Measurements from ENCODE around the gene ADAMTSL3.
"Not testable (repeated sequence)": the region's sequence is repeated elsewhere in the genome, so short reads cannot be mapped to it uniquely, and the experiment has no call there.

The ADAMTSL3 gene

GRCh38 chr15:83757291-83757690 lies 103.4 kb downstream of the ADAMTSL3 start:
- DNase-seq = not testable (repeated sequence)

GRCh38 chr15:83762367-83762766 lies 108.4 kb downstream of the ADAMTSL3 start:
- no peak for DNase-seq

GRCh38 chr15:83764201-83764838 lies 110.4 kb downstream of the ADAMTSL3 start:
- no peak for DNase-seq

GRCh38 chr15:83766339-83766738 lies 112.4 kb downstream of the ADAMTSL3 start:
- no peak for DNase-seq

GRCh38 chr15:83767741-83768140 lies 113.8 kb downstream of the ADAMTSL3 start:
- DNase-seq = no peak

GRCh38 chr15:83769411-83769999 lies 115.6 kb downstream of the ADAMTSL3 start:
- no peak for DNase-seq

GRCh38 chr15:83775738-83776137 lies 121.8 kb downstream of the ADAMTSL3 start:
- no peak for DNase-seq

- no peak for DNase-seq
Observed at GRCh38 chr15:83776986-83777385, 123.1 kb downstream of the ADAMTSL3 start.

- no peak for DNase-seq
Observed at GRCh38 chr15:83783227-83783626, 129.3 kb downstream of the ADAMTSL3 start.

GRCh38 chr15:83784975-83785374 lies 131.1 kb downstream of the ADAMTSL3 start:
- no peak for DNase-seq

GRCh38 chr15:83786336-83786735 lies 132.4 kb downstream of the ADAMTSL3 start:
- no peak for DNase-seq

GRCh38 chr15:83793069-83793468 lies 139.1 kb downstream of the ADAMTSL3 start:
- DNase-seq = no peak

GRCh38 chr15:83794209-83794608 lies 140.3 kb downstream of the ADAMTSL3 start:
- no peak for DNase-seq

GRCh38 chr15:83809345-83809744 lies 155.4 kb downstream of the ADAMTSL3 start:
- DNase-seq = no peak

- no peak for DNase-seq
Observed at GRCh38 chr15:83810110-83810509, 156.2 kb downstream of the ADAMTSL3 start.

GRCh38 chr15:83813682-83814081 lies 159.8 kb downstream of the ADAMTSL3 start:
- no peak for DNase-seq

- no peak for DNase-seq
Observed at GRCh38 chr15:83815506-83815905, 161.6 kb downstream of the ADAMTSL3 start.

- DNase-seq = no peak
Observed at GRCh38 chr15:83816124-83816883, 162.4 kb downstream of the ADAMTSL3 start.

GRCh38 chr15:83818591-83818990 lies 164.7 kb downstream of the ADAMTSL3 start:
- no peak for DNase-seq

GRCh38 chr15:83830381-83830780 lies 176.5 kb downstream of the ADAMTSL3 start:
- DNase-seq = no peak

GRCh38 chr15:83833569-83833968 lies 179.6 kb downstream of the ADAMTSL3 start:
- no peak for DNase-seq

GRCh38 chr15:83835479-83835878 lies 181.6 kb downstream of the ADAMTSL3 start:
- no peak for DNase-seq

- DNase-seq = no peak
Observed at GRCh38 chr15:83837945-83838571, 184.1 kb downstream of the ADAMTSL3 start.

GRCh38 chr15:83838763-83839162 lies 184.8 kb downstream of the ADAMTSL3 start:
- no peak for DNase-seq

Data from NCI-H1436 (cell line).